K562 (cell line): Measurements from ENCODE around the gene KLHL35. TPM values are rescaled to one million over a fixed set of nuclear protein-coding genes. Genes with fewer than 3 reads are reported as not detected.

Source experiments
- ARID2 ChIP-seq: fragments of 450-650 bp; IDR thresholded peaks from 2 replicates; pipeline ENCODE4 v1.6.1; 2017; ENCODE audit warnings: antibody characterized with exemption, mild to moderate bottlenecking
- ATF7 ChIP-seq: fragments of 450-650 bp; IDR thresholded peaks from 2 replicates; pipeline ENCODE4 v1.7.1; 2014; ENCODE audit warnings: mild to moderate bottlenecking, moderate library complexity
- BHLHE40 ChIP-seq: IDR thresholded peaks from 2 replicates; pipeline ENCODE4 v1.6.1; 2011; ENCODE audit warnings: low read length, improper control_type of control experiment
- CREM ChIP-seq: IDR thresholded peaks from 2 replicates; pipeline ENCODE4 v1.6.1; 2014; ENCODE audit warnings: antibody characterized with exemption, low read depth
- DNMT1 ChIP-seq: fragments of 450-650 bp; IDR thresholded peaks from 2 replicates; pipeline ENCODE4 v1.6.1; 2016; ENCODE audit warnings: antibody characterized with exemption, mild to moderate bottlenecking
- HOXB6 ChIP-seq: fragments of 250-450 bp; sonication (Bioruptor Pico); IDR thresholded peaks from 2 replicates; pipeline ENCODE4 v1.5.1; 2022; ENCODE audit warnings: mild to moderate bottlenecking, borderline replicate concordance
- KLF6 ChIP-seq: fragments of 250-450 bp; sonication (Bioruptor Pico); IDR thresholded peaks from 2 replicates; pipeline ENCODE4 v1.4.0; 2020; ENCODE audit warnings: mild to moderate bottlenecking, moderate library complexity, borderline replicate concordance
- MTF1 ChIP-seq: fragments of 250-450 bp; sonication (Bioruptor Pico); IDR thresholded peaks from 2 replicates; pipeline ENCODE4 v1.9.0; 2021; ENCODE audit warnings: moderate library complexity, mild to moderate bottlenecking, inconsistent platforms, borderline replicate concordance
- NBN ChIP-seq: fragments of 450-650 bp; IDR thresholded peaks from 2 replicates; pipeline ENCODE4 v1.6.1; 2016; ENCODE audit warnings: low read depth, mild to moderate bottlenecking
- NR1H2 ChIP-seq: sonication (generic); formaldehyde crosslinking; IDR thresholded peaks from 2 replicates; pipeline ENCODE4 v1.4.0; 2020; ENCODE audit warnings: mild to moderate bottlenecking, missing genetic modification reagents
- RBM14 ChIP-seq: fragments of 200-400 bp; formaldehyde crosslinking; IDR thresholded peaks from 2 replicates; pipeline ENCODE4 v1.6.1; 2018; ENCODE audit warnings: low read depth, mild to moderate bottlenecking, low read length, moderate library complexity, borderline replicate concordance; ENCODE audit not compliant: insufficient read depth
- RHOXF2B ChIP-seq: fragments of 250-450 bp; sonication (Bioruptor Pico); conservative IDR thresholded peaks from 2 replicates; pipeline ENCODE4 v1.5.1; 2021
- SAFB2 ChIP-seq: fragments of 200-400 bp; formaldehyde crosslinking; IDR thresholded peaks from 2 replicates; pipeline ENCODE4 v1.6.1; 2018; ENCODE audit warnings: borderline replicate concordance, low read length, low read depth, moderate library complexity; ENCODE audit not compliant: severe bottlenecking
- SMC3 ChIP-seq: conservative IDR thresholded peaks from 2 replicates; pipeline ENCODE4 v1.6.1; 2011; ENCODE audit warnings: low read depth, low read length, improper control_type of control experiment; ENCODE audit not compliant: insufficient read depth
- SP1 ChIP-seq: sonication (generic); formaldehyde crosslinking; IDR thresholded peaks from 2 replicates; pipeline ENCODE4 v1.8.1; 2022; ENCODE audit warnings: mild to moderate bottlenecking, missing genetic modification reagents
- U2AF1 ChIP-seq: fragments of 200-400 bp; formaldehyde crosslinking; optimal IDR thresholded peaks from 2 replicates; pipeline ENCODE3; 2017; ENCODE audit warnings: mild to moderate bottlenecking, low read depth, low read length, moderate library complexity
- ZNF586 ChIP-seq: fragments of 450-650 bp; formaldehyde crosslinking; conservative IDR thresholded peaks from 2 replicates; pipeline ENCODE4 v1.4.0; 2020; ENCODE audit warnings: mild to moderate bottlenecking, moderate library complexity
- polyA plus RNA-seq, 8 experiments: library from polyadenylated mRNA; depleted of rRNA in 4 of 8; stranded (reverse) in 5 of 8; unstranded in 3 of 8; fragments of >200 nt; fragmentation: Nextera tagmentation in 2 of 8; fragmentation: Illumina TruSeq in 1 of 8; extraction: Ambion mirVana in 2 of 8; extraction: Trizol in 1 of 8; gene quantifications; 2 replicates each; pipeline versions ENCODE4 v1.2.1 to v1.2.3, GENCODE V29; 2011 to 2014; ENCODE audit warnings: inconsistent platforms in 1 of 8, missing spikeins in 1 of 8
- total RNA-seq, 7 experiments: library from RNA; depleted of rRNA in 6 of 7; stranded (reverse); fragments of >200 nt in 6 of 7; fragmentation: Illumina TruSeq in 2 of 7; extraction: Trizol in 2 of 7; gene quantifications; 2 replicates each; pipeline versions ENCODE4 v1.2.1 to v1.2.3, GENCODE V29; 2011 to 2021; ENCODE audit warnings: low replicate concordance in 1 of 7
- TF ChIP-seq, protein P1 (sequence below), 3 experiments: fragments of 200-800 bp in 1 of 3; fragments of 250-450 bp in 1 of 3; fragments of 450-650 bp in 1 of 3; sonication (Bioruptor Pico) in 1 of 3; sonication (Bioruptor generic) in 1 of 3; formaldehyde crosslinking in 1 of 3; IDR thresholded peaks; 2 replicates each; pipeline versions ENCODE4 v1.6.1 to v1.8.0; 2016 to 2022; ENCODE audit warnings: mild to moderate bottlenecking in 2 of 3, missing genetic modification characterization in 2 of 3, missing compliant biosample characterization in 1 of 3, moderate library complexity in 1 of 3
- TF ChIP-seq, protein P2 (sequence below): fragments of 450-650 bp; formaldehyde crosslinking; IDR thresholded peaks from 2 replicates; pipeline ENCODE4 v1.4.0; 2022; ENCODE audit warnings: missing genetic modification characterization
- TF ChIP-seq, protein P3 (sequence below), 2 experiments: fragments of 450-650 bp in 1 of 2; sonication (generic) in 1 of 2; formaldehyde crosslinking; conservative IDR thresholded peaks; 2 replicates each; pipeline versions ENCODE4 v1.4.0 to v1.8.1; 2020 to 2022; ENCODE audit warnings: mild to moderate bottlenecking in 1 of 2, missing genetic modification reagents in 1 of 2
- TF ChIP-seq, protein P4 (sequence below): fragments of 450-650 bp; formaldehyde crosslinking; conservative IDR thresholded peaks from 2 replicates; pipeline ENCODE4 v1.4.0; 2022; ENCODE audit warnings: mild to moderate bottlenecking, missing genetic modification characterization

The KLHL35 gene
- total and polyA plus RNA-seq, 9 of the 15 experiments (the other 6 are each of a cell fraction or from before 2014, with no cell fraction given), result not detected

DNA sequence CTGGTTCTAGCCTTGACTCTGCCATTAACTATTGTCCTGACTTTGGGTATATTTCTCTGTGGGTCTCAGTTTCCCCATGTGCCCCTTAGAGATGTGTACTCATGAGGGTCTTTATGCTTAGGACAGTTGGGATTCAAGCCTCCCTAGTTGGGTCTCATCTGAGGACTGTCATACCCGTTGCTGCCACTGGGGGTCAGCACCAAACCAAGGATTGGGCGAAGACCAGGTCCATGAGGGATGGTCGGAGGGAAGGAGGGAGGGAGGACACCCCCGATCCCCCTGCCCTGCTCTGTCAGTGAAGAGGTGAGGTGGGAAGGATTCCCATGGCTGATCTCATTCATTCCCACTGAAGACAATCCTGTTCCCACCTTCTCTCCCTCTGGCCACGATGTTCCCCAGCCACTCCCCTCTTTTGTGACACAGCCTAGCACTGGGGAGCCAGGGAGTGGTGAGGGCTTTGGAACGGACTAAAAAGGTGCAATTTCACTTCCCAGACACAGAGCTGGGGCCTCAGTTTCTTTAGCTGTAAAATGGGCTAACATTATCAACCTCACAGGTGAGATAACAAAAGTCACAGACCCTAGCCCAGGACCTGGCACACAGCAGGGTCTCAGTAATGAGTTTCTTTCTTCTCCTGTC is 12.4 kb upstream of the KLHL35 start (continued):
- TF ChIP-seq, protein P1, sequence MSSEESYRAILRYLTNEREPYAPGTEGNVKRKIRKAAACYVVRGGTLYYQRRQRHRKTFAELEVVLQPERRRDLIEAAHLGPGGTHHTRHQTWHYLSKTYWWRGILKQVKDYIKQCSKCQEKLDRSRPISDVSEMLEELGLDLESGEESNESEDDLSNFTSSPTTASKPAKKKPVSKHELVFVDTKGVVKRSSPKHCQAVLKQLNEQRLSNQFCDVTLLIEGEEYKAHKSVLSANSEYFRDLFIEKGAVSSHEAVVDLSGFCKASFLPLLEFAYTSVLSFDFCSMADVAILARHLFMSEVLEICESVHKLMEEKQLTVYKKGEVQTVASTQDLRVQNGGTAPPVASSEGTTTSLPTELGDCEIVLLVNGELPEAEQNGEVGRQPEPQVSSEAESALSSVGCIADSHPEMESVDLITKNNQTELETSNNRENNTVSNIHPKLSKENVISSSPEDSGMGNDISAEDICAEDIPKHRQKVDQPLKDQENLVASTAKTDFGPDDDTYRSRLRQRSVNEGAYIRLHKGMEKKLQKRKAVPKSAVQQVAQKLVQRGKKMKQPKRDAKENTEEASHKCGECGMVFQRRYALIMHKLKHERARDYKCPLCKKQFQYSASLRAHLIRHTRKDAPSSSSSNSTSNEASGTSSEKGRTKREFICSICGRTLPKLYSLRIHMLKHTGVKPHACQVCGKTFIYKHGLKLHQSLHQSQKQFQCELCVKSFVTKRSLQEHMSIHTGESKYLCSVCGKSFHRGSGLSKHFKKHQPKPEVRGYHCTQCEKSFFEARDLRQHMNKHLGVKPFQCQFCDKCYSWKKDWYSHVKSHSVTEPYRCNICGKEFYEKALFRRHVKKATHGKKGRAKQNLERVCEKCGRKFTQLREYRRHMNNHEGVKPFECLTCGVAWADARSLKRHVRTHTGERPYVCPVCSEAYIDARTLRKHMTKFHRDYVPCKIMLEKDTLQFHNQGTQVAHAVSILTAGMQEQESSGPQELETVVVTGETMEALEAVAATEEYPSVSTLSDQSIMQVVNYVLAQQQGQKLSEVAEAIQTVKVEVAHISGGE (CRISPR knock-in tag; IDR thresholded peaks at IDR 0.05), result no peak
- TF ChIP-seq NBN, result 0 out of 2 replicates have a peak, but pooled peaks have one; percentile 28
- no peak for TF ChIP-seq NR1H2
- no peak for TF ChIP-seq RHOXF2B (CRISPR knock-in tag)
- TF ChIP-seq KLF6, result 0 out of 2 replicates have a peak, but pooled peaks have one; percentile 25
- TF ChIP-seq ARID2, result peak; percentile 94
- TF ChIP-seq SAFB2, result no peak
- peak; percentile 97 for TF ChIP-seq SMC3
- TF ChIP-seq MTF1, result no peak
- peak; percentile 55; the same call in 1 of the 2 replicates for TF ChIP-seq SP1 (CRISPR knock-in tag)
- no peak for TF ChIP-seq DNMT1
- no peak for TF ChIP-seq U2AF1
- TF ChIP-seq BHLHE40, result no peak
- TF ChIP-seq, protein P2, sequence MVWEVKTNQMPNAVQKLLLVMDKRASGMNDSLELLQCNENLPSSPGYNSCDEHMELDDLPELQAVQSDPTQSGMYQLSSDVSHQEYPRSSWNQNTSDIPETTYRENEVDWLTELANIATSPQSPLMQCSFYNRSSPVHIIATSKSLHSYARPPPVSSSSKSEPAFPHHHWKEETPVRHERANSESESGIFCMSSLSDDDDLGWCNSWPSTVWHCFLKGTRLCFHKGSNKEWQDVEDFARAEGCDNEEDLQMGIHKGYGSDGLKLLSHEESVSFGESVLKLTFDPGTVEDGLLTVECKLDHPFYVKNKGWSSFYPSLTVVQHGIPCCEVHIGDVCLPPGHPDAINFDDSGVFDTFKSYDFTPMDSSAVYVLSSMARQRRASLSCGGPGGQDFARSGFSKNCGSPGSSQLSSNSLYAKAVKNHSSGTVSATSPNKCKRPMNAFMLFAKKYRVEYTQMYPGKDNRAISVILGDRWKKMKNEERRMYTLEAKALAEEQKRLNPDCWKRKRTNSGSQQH (CRISPR knock-in tag), result 0 out of 2 replicates have a peak, but pooled peaks have one; percentile 8
- no peak for TF ChIP-seq HOXB6 (CRISPR knock-in tag)
- 0 out of 2 replicates have a peak, but pooled peaks have one; percentile 27 for TF ChIP-seq ATF7
- no peak for TF ChIP-seq CREM
- no peak for TF ChIP-seq RBM14
- TF ChIP-seq, protein P3, sequence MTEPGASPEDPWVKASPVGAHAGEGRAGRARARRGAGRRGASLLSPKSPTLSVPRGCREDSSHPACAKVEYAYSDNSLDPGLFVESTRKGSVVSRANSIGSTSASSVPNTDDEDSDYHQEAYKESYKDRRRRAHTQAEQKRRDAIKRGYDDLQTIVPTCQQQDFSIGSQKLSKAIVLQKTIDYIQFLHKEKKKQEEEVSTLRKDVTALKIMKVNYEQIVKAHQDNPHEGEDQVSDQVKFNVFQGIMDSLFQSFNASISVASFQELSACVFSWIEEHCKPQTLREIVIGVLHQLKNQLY (CRISPR knock-in tag; conservative IDR thresholded peaks at IDR 0.05), result no peak
- TF ChIP-seq ZNF586, result no peak
- TF ChIP-seq, protein P4, sequence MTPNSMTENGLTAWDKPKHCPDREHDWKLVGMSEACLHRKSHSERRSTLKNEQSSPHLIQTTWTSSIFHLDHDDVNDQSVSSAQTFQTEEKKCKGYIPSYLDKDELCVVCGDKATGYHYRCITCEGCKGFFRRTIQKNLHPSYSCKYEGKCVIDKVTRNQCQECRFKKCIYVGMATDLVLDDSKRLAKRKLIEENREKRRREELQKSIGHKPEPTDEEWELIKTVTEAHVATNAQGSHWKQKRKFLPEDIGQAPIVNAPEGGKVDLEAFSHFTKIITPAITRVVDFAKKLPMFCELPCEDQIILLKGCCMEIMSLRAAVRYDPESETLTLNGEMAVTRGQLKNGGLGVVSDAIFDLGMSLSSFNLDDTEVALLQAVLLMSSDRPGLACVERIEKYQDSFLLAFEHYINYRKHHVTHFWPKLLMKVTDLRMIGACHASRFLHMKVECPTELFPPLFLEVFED (CRISPR knock-in tag), result peak; percentile 67; the same call in 1 of the 2 replicates
